ENCODE measurements around the gene FBXW5. TPM values are rescaled to one million over a fixed set of nuclear protein-coding genes. Genes with fewer than 3 reads are reported as not detected.

The FBXW5 gene
- total and polyA plus RNA-seq, 10 of the 15 experiments (the other 5 are each of a cell fraction or from before 2014, with no cell fraction given), result 0.21 to 97.3 (median 44.5) TPM

DNA sequence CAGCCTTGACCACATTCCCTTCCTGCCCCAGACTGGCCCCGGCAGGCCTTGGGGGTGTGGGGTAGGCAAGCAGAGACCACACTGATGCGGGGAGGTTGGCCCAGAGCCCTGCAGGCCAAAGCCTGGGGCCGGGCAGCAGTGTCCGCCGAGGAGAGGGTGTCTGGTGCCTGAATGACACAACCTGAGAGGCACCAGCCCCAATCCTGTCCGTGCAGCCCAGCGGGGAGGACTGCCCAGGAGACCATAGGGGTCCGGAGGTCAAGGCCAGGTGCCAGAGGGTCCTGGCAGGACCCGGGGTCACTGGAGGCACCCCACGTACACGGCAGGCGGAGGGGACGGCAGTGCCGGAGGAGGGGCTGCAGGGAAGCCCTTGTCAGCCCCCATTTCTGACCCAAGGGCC, 27.2 kb upstream of the FBXW5 start (continued):
- TF ChIP-seq, protein P1, sequence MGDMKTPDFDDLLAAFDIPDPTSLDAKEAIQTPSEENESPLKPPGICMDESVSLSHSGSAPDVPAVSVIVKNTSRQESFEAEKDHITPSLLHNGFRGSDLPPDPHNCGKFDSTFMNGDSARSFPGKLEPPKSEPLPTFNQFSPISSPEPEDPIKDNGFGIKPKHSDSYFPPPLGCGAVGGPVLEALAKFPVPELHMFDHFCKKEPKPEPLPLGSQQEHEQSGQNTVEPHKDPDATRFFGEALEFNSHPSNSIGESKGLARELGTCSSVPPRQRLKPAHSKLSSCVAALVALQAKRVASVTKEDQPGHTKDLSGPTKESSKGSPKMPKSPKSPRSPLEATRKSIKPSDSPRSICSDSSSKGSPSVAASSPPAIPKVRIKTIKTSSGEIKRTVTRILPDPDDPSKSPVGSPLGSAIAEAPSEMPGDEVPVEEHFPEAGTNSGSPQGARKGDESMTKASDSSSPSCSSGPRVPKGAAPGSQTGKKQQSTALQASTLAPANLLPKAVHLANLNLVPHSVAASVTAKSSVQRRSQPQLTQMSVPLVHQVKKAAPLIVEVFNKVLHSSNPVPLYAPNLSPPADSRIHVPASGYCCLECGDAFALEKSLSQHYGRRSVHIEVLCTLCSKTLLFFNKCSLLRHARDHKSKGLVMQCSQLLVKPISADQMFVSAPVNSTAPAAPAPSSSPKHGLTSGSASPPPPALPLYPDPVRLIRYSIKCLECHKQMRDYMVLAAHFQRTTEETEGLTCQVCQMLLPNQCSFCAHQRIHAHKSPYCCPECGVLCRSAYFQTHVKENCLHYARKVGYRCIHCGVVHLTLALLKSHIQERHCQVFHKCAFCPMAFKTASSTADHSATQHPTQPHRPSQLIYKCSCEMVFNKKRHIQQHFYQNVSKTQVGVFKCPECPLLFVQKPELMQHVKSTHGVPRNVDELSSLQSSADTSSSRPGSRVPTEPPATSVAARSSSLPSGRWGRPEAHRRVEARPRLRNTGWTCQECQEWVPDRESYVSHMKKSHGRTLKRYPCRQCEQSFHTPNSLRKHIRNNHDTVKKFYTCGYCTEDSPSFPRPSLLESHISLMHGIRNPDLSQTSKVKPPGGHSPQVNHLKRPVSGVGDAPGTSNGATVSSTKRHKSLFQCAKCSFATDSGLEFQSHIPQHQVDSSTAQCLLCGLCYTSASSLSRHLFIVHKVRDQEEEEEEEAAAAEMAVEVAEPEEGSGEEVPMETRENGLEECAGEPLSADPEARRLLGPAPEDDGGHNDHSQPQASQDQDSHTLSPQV (IDR thresholded peaks at IDR 0.05), result no peak
- TF ChIP-seq RB1 (IDR thresholded peaks at IDR 0.05; ENCODE audit: borderline replicate concordance) (no peak), DPF2 (IDR thresholded peaks at IDR 0.05) (no peak), RFX5 (IDR thresholded peaks at IDR 0.05; ENCODE audit: low read depth, low read length) (no peak)

DNA sequence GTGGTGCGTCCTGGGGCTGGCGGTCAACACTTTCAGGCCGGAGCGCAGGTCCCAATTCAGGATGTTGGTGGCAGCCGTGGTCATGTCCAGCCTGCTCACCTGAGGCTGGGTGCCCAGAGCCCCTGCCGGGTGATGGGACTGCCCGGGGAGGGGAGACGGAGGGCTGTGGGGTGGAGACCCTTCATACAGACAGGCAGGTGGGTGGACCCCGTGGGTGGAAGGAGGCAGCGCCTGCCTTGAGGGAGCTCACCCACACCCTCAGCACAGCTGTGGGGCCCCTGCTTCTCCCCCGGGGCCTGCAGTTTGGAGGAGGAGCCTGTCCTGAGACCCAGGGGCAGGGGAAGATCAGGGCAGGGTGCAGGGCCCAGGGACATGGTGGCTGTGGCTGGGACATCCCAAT, 25.8 kb upstream of the FBXW5 start:
- no peaks in the 10 kb centered on the region for H3K36me3 ChIP-seq (ENCODE audit: control insufficient read depth in 2 of 2, insufficient read depth in 2 of 2, low read length in 1 of 2)
- H2AFZ ChIP-seq (ENCODE audit: control insufficient read depth, low read depth, low read length), result no peak overlapping the region
- TF ChIP-seq CREM (IDR thresholded peaks at IDR 0.05; ENCODE audit: low read depth) (no peak), RFX5 (IDR thresholded peaks at IDR 0.05; ENCODE audit: low read depth, low read length) (no peak), TCF3 (IDR thresholded peaks at IDR 0.05; ENCODE audit: borderline replicate concordance, insufficient read depth, low read depth, low read length) (no peak), CHD1 (IDR thresholded peaks at IDR 0.05; ENCODE audit: low read depth, low read length) (no peak), IRF5 (IDR thresholded peaks at IDR 0.05; ENCODE audit: borderline replicate concordance) (no peak), ATF3 (IDR thresholded peaks at IDR 0.05; ENCODE audit: borderline replicate concordance, extremely low read depth, low read depth, low read length) (no peak), DPF2 (IDR thresholded peaks at IDR 0.05) (no peak), MEF2B (IDR thresholded peaks at IDR 0.05; ENCODE audit: partially characterized antibody, poor library complexity, severe bottlenecking) (no peak), JUNB (IDR thresholded peaks at IDR 0.05) (no peak), CEBPB (IDR thresholded peaks at IDR 0.05; ENCODE audit: borderline replicate concordance in 1 of 2, low read depth in 2 of 2, low read length in 2 of 2) (no peak), TCF7 (IDR thresholded peaks at IDR 0.05; ENCODE audit: borderline replicate concordance) (no peak), E2F4 (IDR thresholded peaks at IDR 0.05; ENCODE audit: low read depth, low read length) (no peak), NFYA (IDR thresholded peaks at IDR 0.05; ENCODE audit: borderline replicate concordance, low read depth, low read length) (no peak), NRF1 (conservative IDR thresholded peaks at IDR 0.05; ENCODE audit: low read depth, low read length) (no peak)
- BruUV-seq (replicated peaks), result no TSS peak
- H3K79me2 ChIP-seq (ENCODE audit: control insufficient read depth, insufficient read depth, low read length), result no peaks in the 10 kb centered on the region
- CTCF ChIA-PET, result interaction anchor here (0.8 to 2.0 kb wide), 2 partner anchors 23 to 59 kb away, joined by 3 to 5 read pairs; no protein-coding TSS in a partner anchor
- no peaks in the 10 kb centered on the region for H3K9me3 ChIP-seq (replicated peaks; ENCODE audit: control insufficient read depth, insufficient read depth, low read length)
- no peaks in the 10 kb centered on the region for H3K27me3 ChIP-seq (replicated peaks in 1 of 2; ENCODE audit: control insufficient read depth in 2 of 2, insufficient read depth in 2 of 2, low read length in 1 of 2)
- POLR2A ChIA-PET, result no interaction called here
- H3K4me2 ChIP-seq (ENCODE audit: control insufficient read depth, insufficient read depth), result no peak overlapping the region
- no peaks in the 10 kb centered on the region for H4K20me1 ChIP-seq (ENCODE audit: control insufficient read depth, insufficient read depth)
- FAIRE-seq (no peak), DNase-seq (ENCODE audit: low read depth, low spot score) (no peak), ATAC-seq (no peak; the same call in 2 of the 3 replicates)
- no peak overlapping the region for H3K4me3 ChIP-seq
- in situ Hi-C loops (cut with MboI) (no loop called here), intact Hi-C loops (cut with micrococcal nuclease; ENCODE audit: unreplicated experiment) (no loop called here)
- peaks cover 7% of the 10 kb centered on the region for H3K4me1 ChIP-seq (ENCODE audit: control insufficient read depth, insufficient read depth, low read length)
- no peak overlapping the region for H3K27ac ChIP-seq (ENCODE audit: control insufficient read depth, insufficient read depth)
- SMC1A ChIA-PET (ENCODE audit: uncharacterized antibody, unreplicated experiment), result no interaction called here
- 22% methylated on average over 11 of the region's 11 CpGs for WGBS (ENCODE audit: insufficient coverage, insufficient replicate concordance, low lambda C conversion rate, missing lambda C conversion rate)
- RAD21 ChIA-PET (ENCODE audit: unreplicated experiment), result no interaction called here
- no peak overlapping the region for H3K9ac ChIP-seq (ENCODE audit: control insufficient read depth, insufficient read depth, low read length)
